ENCODE results near the gene PPFIBP2.

The PPFIBP2 gene

GRCh38 chr11:7692426-7692825 is 178.6 kb downstream of the PPFIBP2 start:
- DNase-seq (ENCODE audit: low read depth, low spot score): no peak

- DNase-seq (ENCODE audit: low read depth, low spot score): no peak
These were observed 180.4 kb downstream of the PPFIBP2 start for GRCh38 chr11:7694235-7694634.

GRCh38 chr11:7696424-7696823 is 182.6 kb downstream of the PPFIBP2 start:
- DNase-seq (ENCODE audit: low read depth, low spot score): no peak

Measured in astrocyte of the hippocampus (primary cell).